Measurements from ENCODE around the gene RCAN3.
"Not testable (repeated sequence)": the region's sequence is repeated elsewhere in the genome, so short reads cannot be mapped to it uniquely, and the experiment has no call there.

RCAN3 gene

DNA sequence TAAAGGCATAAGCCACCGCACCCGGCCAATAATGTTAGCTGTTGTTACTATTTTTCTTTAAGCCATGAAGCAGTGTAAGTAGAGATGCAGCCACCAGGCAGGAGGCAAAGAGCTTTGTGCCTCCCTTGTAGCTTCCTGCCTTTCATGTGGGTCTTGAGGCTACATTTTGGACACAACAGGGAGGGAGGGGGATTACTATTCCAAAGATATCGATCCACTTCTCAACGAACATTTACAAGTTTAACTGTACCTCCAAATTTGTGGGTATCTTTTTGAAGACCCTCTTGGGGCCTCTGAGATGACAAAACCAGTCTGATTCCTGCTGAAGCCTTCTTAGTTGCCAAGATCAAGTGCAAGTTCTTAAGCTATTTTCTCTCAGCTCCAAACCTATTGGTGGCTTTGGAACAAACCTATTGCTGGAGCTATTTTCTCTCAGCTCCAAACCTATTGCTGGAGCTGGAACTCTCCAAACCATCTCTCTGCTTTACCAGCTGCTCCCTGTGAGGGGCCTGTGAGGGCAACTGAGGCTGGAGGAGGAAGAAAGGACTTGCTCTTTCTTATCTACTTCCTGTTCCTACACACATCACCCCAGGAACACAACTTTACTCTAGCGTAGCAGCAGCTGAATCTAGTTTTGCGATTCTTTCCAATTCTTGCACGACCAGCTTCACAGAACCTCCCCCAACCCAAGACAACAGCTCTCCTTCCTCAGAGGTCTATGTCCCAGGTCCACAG lies 16.1 kb upstream of the RCAN3 start:
- DNase-seq (ENCODE audit: low read depth, low spot score), result no peak

DNA sequence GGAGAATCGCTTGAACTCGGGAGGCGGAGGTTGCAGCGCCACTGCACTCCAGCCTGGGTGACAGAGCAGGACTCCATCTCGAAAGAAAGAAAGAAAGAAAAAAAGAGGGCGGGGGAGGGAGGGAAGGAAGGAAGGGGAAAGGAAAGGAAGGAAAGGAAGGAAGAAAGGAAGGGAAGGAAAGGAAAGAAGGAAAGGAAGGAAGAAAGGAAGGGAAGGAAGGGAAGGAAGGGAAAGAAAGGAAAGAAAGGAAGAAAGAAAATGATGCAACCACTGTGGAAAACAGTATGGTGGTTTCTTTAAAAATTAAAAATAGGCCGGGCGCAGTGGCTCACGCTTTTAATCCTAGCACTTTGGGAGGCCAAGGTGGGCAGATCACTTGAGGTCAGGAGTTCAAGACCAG lies 15.2 kb upstream of the RCAN3 start:
- no peak for DNase-seq (ENCODE audit: low read depth, low spot score)

DNA sequence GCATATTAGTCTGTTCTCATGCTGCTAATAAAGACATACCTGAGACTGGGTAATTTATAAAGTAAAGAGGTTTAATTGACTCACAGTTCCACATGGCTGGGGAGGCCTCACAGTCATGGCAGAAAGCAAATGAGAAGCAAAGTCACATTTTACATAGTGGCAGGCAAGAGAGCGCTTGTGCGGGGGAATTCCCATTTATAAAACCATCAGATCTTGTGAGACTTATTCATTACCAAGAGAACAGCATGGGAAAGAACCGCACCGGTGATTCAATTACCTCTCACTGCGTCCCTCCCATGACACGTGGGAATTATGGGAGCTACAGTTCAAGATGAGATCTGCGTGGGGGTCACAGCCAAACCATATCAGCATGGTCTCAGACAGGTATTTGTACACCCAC lies 14.5 kb upstream of the RCAN3 start:
- not testable (repeated sequence) for DNase-seq (ENCODE audit: low read depth, low spot score)

DNA sequence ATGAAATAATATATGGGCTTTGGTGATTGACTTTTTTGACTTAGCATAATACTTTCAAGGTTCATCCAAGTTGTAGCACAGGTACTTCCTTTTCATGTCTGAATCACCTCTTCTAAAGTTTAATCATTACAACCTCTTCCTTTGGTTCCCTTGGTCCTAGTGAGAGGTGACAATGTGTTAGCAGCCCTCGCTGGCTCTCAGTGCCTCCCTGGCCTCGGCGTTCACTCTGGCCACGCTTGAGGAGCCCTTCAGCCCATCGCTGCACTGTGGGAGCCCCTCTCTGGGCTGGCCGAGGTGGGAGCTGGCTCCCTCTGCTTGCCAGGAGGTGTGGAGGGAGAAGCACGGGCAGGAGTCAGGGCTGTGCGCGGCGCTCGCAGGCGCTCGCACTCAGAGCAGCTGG lies 13.0 kb upstream of the RCAN3 start:
- no peak for DNase-seq (ENCODE audit: low read depth, low spot score)

DNA sequence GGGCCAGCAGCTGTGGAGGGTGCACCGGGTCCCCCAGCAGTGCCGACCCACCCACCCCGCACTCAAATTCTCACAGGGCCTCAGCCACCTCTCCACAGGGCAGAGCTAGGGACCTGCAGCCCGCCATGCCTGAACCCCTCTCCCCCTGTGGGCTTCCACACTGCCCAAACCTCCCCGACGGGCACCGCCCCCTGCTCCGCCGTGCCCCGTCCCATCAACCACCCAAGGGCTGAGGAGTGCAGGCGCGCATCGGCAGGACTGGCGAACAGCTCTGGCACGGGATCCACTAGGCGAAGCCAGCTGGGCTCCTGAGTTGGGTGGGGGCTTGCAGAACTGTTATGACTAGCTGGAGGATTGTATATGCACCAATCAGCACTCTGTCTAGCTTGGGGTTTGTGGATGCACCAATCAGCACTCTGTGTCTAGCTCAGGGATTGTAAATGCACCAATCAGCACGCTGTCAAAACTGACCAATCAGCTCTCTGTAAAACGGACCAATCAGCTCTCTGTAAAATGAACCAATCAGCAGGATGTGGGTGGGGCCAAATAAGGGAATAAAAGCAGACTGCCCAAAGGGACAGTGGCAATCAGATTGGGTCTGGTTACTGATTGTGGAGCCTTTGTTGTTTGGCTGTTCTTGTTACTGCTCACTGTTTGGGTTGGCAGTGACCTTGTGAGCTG lies 12.4 kb upstream of the RCAN3 start:
- no peak for DNase-seq (ENCODE audit: low read depth, low spot score)

DNA sequence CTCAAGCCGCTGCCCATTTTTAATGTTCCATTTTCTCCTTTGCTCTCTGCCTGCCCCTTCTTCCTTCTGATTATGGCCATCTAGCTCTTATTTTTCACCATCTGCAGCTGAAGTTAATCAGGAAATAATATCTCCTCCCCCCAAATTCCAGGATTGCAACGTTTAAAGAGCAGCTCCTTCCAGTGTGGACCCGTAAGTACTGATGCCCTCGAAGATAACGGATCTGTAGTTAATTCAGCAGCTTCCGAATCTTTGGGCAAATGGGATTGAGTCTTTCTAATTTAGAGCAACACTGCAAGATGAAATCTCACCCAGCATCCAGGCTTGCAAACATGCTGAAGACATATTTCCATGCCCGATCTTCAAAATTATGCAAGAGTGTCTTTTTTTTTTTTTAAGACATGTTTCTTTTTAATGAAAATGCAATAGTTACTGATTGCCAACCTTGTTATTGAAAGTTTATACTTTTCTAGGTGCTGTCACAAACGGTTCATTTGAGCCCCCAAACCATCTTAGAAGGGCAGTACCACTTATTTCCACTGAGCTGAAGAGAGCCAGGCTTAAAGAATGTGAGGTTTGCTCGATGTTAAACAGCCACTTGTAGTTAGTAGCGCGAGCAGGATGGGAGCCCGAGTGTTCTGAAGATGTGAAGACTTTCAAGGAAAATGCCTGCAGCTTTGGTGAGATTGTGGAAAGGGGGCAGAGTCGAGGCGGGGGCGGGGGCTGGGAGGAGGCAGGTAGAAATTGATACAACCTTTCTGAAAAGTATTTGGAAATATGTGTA lies 10.9 kb upstream of the RCAN3 start:
- no peak for DNase-seq (ENCODE audit: low read depth, low spot score)

DNA sequence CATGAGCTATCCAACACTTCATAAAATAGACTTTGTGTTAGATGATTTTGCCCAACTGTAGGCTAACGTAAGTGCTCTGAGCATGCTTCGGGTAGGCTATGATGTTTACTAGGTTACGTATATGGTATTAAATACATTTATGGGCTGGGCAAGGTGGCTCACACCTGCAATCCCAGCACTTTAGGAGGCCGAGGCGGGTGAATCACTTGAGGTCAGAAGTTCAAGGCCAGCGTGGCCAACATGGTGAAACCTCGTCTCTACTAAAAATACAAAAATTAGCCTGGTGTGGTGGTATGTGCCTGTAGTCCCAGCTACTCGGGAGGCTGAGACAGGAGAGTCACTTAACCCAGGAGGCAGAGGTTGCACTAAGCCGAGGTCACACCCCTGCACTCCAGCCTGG lies 9.7 kb upstream of the RCAN3 start:
- not testable (repeated sequence) for DNase-seq (ENCODE audit: low read depth, low spot score)

DNA sequence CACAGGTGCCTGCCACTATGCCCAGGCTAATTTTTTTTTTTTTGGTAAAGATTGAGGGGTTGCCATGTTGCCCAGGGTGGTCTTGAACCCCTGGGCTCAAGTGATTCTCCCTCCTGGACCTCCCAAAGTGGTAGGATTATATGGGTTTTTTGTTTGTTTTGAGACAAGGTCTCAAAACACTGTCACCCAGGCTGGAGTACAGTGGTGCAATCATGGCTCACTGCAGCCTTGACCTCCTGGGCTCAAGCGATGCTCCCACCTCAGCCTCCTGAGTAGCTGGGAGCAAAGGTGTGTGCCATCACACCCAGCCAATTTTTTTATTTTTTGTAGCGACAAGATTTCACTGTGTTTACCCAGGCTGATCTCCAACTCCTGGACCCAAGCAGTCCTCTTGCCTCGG lies 8.9 kb upstream of the RCAN3 start:
- no peak for DNase-seq (ENCODE audit: low read depth, low spot score)

DNA sequence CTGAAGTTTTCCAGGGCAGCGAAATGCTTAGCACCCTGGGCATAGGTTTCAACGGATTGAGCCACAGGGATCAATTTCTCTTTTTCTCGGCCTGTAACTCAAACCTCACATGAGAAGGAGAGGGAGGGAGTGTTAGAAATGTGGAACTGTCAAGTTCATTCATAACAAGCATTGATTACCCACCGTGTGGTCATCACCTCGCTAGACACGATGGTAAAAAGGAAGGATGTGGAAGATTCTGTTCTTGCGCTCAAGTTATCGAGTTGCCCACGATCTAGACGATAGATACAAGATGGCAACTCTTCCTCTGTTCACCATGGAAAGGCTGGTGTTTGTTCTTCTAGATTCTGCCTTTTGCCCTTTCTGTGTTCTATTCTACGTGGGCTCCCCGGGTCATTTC lies 4.0 kb upstream of the RCAN3 start:
- DNase-seq (ENCODE audit: low read depth, low spot score), result no peak

DNA sequence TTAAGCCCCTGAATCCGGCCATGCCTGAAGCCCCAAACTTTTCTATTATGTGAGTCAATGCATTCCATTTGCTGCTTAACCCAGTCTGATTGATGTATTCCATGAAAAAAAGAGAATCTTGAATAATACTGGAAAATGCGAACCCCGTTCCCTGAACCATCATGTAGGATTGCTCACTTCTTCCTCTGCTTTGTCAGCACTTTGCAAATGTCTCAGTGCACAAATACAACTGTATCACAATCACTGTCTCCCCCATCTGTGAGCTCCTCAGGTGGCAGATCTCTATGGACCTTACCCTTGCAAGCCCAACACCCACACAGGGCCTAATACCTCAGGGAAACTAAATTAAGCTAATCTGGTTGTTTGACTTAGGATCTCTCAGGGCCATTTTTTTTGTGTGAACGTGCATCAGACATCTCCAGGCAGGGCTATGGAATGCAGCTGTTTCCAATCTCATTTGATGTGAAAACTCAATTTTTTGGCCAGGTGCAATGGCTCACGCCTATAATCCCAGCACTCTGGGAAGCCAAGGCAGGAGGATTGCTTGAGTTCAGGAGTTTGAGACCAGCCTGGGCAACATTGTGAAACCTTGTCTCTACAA lies 2.1 kb upstream of the RCAN3 start:
- DNase-seq (ENCODE audit: low read depth, low spot score), result no peak

DNA sequence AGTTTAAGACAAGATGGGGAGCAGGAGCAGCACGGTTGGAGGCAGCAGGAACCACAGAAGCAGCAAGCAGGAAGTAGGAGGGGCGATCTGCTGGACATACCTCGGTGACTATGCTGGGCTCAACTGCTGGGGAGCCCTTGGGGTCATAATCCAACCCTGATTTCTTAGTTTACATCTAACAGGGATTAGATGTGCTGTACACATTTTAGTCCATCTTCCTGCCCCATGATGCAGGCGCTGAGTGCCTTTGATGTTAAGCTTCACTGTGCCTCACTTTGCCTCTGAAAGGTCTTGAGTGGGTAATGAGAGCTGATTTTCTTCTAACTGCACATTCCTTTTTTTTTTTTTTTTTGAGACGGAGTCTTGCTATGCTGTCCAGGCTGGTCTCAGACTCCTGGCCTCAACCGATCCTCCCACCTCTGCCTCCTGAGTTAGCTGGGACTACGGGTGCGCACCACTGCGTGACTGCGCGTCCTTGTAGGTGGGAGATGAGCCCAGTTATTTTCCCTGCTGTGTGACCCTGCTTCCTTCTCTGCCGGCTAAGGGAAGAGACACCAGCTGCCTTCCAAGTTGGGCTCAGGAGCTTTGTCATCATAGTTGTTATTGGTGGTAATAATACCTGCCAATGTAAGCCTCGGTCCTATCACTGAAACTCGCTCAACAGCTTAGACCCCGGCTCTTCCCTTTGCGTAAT lies 1.1 kb upstream of the RCAN3 start:
- DNase-seq (ENCODE audit: low read depth, low spot score), result no peak

DNA sequence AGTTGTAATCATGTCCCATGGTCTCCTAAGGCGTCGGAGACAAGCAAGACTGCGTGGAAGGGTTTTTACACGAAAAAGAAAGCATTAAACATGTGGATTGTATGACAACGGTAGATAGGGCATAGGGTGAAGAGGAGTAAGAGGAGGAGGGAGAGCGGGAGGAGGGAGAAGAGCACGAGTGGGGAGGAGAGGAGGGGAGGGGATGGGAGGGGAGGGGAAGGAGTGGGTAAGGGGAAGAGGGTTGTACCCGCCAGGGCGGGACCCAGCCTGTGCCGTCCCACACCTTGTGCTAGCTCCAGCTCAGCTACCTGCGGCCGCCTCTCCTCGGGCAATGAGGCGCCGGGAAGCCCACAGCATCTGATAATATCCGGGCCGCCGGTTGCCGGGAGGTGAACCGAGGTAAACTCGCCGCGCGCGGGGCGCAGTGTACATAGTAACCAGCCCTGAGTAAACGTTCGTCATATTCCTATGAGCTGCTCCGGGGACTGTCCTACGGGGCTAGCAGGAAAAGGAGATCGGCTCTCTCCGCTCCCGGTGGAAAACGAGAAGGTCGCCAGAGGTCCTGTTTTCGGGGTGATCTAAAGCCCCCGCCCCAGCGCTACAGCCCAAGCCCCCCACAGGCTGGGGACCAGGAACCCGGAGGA lies 449 bp upstream of the RCAN3 start:
- DNase-seq (ENCODE audit: low read depth, low spot score), result peak; percentile 76

DNA sequence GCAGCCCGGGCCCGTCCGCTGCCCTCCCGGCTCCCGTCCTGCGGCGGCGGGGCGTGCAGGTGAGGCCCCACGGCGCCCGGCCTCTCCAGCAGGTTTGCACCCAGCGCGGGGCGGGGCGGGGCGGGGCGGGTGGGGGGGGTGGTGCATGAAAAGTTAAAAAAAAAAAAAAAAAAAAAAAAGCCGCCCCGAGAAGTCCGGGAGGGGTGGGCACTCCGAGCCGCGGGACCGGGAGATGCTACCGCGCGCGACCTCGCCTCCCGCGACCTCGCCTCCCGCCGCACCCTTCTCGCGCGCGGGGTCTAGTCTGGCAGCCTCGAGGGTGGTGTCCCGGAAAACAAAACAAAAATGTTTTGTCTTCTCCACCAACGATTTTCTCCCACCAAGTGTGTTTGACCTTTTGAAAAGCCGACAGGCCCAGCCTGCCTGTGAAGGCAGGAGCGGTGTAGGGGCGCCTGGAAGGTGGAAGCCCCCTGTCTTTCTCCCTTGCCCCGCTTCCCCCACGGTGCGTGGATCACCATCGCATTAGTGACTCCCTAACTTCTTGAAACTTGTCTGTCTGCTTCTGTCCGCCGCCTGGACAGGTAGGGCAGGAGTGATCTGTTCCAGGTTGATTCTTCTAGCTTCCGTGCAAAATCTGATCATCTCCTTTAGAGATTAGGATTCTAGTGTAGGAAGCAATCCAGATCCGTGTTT lies 569 bp downstream of the RCAN3 start:
- DNase-seq (ENCODE audit: low read depth, low spot score), result peak; percentile 29

DNA sequence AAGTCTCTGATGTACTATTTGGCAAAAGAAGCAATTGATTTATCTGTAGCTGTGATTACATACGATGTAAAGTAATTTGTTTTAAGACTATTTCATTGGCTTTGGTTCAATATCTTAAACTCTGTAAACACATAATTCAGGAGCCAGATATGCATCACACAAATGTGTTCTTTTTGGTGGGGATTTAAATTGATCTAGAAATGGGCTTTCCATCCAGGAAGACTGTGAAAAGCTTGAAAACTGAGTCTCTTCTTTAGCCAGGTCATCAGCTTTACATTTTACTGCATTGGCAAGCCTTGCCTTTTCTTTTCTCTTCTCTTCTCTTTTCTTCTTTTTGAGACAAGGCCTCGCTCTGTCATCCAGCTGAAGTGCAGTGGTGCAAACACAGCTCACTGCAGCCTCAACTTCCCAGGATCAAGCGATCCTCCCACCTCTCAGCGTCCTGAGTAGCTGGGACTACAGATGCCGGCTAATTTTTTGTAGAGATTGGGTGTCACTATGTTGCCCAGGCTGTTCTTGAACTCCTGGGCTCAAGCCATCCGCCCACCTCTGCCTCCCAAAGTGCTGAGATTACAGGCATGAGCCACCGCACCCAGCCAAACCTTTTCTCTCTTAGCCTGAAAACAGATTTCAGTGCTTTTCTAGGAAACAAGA lies 1.4 kb downstream of the RCAN3 start:
- DNase-seq (ENCODE audit: low read depth, low spot score), result no peak

DNA sequence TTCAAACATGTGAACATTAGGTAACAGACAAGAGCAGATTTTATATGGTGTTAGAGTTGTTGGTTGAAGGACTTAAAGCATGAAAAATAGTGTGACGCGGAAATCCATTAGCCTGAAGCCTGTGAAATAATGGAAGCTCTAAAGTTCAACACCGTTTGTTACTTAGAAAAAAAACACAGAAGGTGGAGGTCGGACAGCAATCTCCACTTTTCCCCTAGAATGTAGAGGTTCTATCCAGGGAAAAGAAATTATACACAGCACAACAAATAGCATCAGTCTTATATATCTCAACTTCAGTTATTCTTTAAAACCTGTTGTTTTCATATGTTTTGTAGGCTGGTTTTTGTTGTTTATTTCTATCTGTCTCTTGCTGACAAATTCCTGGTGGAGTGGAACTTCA lies 1.9 kb downstream of the RCAN3 start:
- DNase-seq (ENCODE audit: low read depth, low spot score), result no peak

DNA sequence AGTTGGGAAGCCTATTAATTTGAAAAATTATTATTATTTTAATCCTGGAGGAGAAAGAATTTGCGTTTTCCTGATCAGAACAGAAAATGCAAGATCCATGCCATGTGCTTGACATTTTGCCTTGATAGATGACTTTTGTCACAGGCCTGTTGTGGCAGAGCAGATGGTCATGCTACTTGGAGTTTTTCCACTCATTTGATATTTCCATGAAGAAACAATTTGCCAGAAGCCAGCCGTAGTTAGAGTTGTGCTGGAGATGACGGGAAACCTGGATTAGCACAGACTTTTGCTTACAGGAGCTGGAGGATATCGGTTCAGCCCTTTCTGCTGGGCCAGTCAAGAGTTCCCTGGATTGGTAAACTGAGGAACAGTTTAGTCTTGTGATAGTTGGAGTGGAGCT lies 3.2 kb downstream of the RCAN3 start:
- no peak for DNase-seq (ENCODE audit: low read depth, low spot score)

DNA sequence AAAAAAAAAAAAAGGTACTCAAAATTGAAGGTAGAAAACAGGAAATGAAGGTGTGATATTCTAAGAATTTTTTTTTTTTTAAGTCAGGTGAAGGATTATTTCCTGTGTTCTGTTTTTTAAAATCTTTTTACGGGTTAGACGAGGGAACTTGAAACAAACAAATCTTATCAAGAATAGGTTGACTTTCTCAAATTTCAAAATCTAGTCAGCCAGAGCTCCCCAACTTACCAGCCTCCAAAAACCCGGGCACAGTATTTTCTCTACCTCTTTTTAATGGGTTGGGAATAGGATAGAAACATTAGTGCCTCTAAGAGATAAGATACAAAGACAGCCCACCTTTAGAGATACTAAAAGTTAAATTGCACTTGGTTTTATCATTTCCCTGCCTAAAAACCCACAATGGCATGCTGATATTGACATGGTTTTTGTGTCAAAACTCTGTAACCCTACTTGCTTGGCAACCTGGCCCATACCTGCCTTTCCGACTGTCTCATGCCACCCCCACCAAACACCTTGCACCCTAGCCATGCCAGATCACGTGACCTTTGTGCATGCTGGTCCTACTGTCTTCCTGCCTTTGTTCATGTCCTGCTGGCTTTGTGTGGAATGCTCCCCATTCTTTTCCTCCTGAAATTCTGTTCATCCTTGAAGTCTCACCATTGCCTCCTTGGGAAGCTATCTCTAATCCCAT lies 4.2 kb downstream of the RCAN3 start:
- no peak for DNase-seq (ENCODE audit: low read depth, low spot score)

DNA sequence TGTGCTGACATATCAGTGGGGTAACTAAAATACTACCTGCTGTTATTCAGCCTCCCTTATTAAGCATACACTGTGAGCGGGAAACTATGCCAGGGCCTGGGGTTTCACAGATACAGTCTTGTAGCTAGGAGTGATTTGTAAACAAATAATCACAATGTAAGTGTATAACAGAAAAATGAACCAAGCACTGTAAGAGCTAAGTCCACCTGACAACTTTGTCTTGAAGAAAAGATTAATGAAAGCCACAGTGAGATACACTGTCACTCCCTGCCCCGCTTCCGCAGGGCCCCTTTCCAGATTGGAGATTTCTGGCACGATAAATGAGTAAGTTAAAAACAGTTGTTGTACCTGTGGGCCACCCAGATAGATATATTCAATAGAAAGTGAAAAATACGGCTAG lies 4.8 kb downstream of the RCAN3 start:
- no peak for DNase-seq (ENCODE audit: low read depth, low spot score)

DNA sequence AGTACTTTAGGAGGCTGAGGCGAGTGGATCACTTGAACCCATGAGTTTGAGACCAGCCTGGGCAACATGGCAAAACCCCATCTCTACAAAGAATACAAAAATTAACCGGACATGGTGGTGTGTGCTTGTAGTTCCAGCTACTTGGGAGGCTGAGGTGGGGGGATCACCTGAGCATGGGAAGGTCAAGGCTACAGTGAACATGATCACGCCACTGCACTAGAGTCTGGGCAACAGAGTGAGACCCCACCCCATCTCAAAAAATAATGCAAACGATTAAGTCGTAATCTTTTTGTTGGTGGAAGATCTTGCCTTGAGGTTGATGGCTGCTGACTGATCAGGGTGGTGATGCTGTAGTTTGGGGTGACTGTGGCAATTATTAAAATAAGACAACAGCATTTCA lies 6.3 kb downstream of the RCAN3 start:
- DNase-seq (ENCODE audit: low read depth, low spot score), result no peak

DNA sequence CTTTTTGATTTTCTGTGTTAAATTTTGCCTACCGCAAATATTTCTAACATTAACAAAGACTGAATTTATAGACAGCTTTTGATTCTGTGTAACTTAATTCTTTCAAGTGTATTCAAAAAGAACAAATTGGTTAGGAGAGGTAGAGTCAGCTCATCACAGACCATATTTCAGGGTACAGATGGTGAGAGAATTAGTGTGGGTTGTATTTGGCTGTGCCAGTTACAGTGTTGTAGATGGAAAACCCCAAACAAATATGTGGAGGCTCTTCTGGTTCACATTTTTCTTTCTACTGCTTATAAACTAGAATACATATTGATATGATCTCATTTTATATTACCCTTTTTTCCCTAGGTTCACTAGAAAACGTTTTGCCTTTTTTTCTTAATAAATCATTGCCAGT lies 11.1 kb downstream of the RCAN3 start:
- DNase-seq (ENCODE audit: low read depth, low spot score), result no peak

Measured in astrocyte of the hippocampus (primary cell).